Measurements from ENCODE around the gene MRPS5. TPM values are rescaled to one million over a fixed set of nuclear protein-coding genes. Genes with fewer than 3 reads are reported as not detected.
"Not testable (repeated sequence)": the region's sequence is repeated elsewhere in the genome, so short reads cannot be mapped to it uniquely, and the experiment has no call there.

MRPS5 gene
- total and polyA plus RNA-seq, 7 experiments from 2014 or later = 26.3 to 72.9 (median 41.5) TPM

DNA sequence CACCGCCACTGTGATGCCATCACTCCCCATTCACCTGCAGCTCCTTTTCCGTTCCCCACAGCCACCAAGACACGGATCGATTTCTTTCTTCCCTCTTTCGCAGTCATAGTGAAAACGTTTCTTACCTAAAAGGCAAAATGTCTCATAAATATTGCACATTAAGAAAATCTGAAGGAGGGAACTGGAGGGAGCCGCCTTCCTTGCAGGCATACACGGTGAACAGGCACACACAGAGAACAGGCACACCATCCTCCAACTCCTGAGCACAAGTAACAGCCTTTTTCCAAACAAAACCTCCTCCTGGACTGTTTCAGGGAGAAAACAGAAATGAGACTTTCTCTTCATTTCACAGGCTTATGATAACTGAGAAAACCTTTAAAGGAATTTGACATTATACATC is 17.0 kb downstream of the MRPS5 start:
- no peaks in the 10 kb centered on the region for H3K27me3 Mint-ChIP-seq
- H3K4me3 Mint-ChIP-seq = no peak overlapping the region

GRCh38 chr2:95099910-95100309 is 21.7 kb downstream of the MRPS5 start:
- H3K27ac ChIP-seq (ENCODE audit: low read depth, low read length) = no peak overlapping the region
- H3K36me3 Mint-ChIP-seq = peaks cover 17 to 73% (median 56%) of the 10 kb centered on the region in 5 donors
- ATAC-seq (no peak), DNase-seq (no peak)
- H3K36me3 ChIP-seq (ENCODE audit: control insufficient read depth in 2 of 3, insufficient read depth in 3 of 3, low read length in 3 of 3) = peaks cover 16 to 48% (median 28%) of the 10 kb centered on the region in 3 experiments
- intact Hi-C loops (cut with micrococcal nuclease) = no loop called here
- H3K27ac Mint-ChIP-seq = peak overlapping the region in 4 of 9 donors; percentile 5 to 68 (median 62)
- no peaks in the 10 kb centered on the region for H3K27me3 ChIP-seq (ENCODE audit: control insufficient read depth in 2 of 2, insufficient read depth in 2 of 2, low read length in 2 of 2)
- H3K9me3 Mint-ChIP-seq = peaks cover 0 to 5% (median 0%) of the 10 kb centered on the region in 11 donors
- H3K4me1 ChIP-seq (ENCODE audit: control insufficient read depth in 2 of 2, insufficient read depth in 2 of 2, low read length in 2 of 2) = no peaks in the 10 kb centered on the region
- ChIA-PET CTCF (no interaction called here), POLR2A (no interaction called here)
- H3K4me3 Mint-ChIP-seq = no peak overlapping the region
- H3K9me3 ChIP-seq (ENCODE audit: control insufficient read depth in 2 of 3, low read length in 3 of 3) = no peaks in the 10 kb centered on the region
- H3K27me3 Mint-ChIP-seq = no peaks in the 10 kb centered on the region
- H3K4me1 Mint-ChIP-seq = peaks cover 6 to 34% (median 23%) of the 10 kb centered on the region in 7 donors
- no peak overlapping the region for H3K4me3 ChIP-seq (ENCODE audit: low read length)

More for the DNA sequence above, 17.0 kb downstream of the MRPS5 start:
- H3K27ac Mint-ChIP-seq = no peak overlapping the region
- no peak overlapping the region for H3K27ac ChIP-seq (ENCODE audit: low read depth, low read length)
- POLR2A ChIA-PET = no interaction called here
- intact Hi-C loops (cut with micrococcal nuclease) = no loop called here
- no peak overlapping the region for H3K4me3 ChIP-seq (ENCODE audit: low read length)
- peaks cover 0 to 6% (median 0%) of the 10 kb centered on the region in 7 donors for H3K4me1 Mint-ChIP-seq
- DNase-seq (no peak), ATAC-seq (no peak)
- H3K9me3 ChIP-seq (ENCODE audit: control insufficient read depth in 2 of 3, low read length in 3 of 3) = no peaks in the 10 kb centered on the region
- no peaks in the 10 kb centered on the region for H3K4me1 ChIP-seq (ENCODE audit: control insufficient read depth in 2 of 2, insufficient read depth in 2 of 2, low read length in 2 of 2)
- H3K36me3 ChIP-seq (ENCODE audit: control insufficient read depth in 2 of 3, insufficient read depth in 3 of 3, low read length in 3 of 3) = peaks cover 41 to 84% (median 52%) of the 10 kb centered on the region in 3 experiments
- H3K36me3 Mint-ChIP-seq = peaks cover 22 to 71% (median 38%) of the 10 kb centered on the region in 5 donors
- H3K9me3 Mint-ChIP-seq = no peaks in the 10 kb centered on the region
- no peaks in the 10 kb centered on the region for H3K27me3 ChIP-seq (ENCODE audit: control insufficient read depth in 2 of 2, insufficient read depth in 2 of 2, low read length in 2 of 2)
- CTCF ChIA-PET = no interaction called here

DNA sequence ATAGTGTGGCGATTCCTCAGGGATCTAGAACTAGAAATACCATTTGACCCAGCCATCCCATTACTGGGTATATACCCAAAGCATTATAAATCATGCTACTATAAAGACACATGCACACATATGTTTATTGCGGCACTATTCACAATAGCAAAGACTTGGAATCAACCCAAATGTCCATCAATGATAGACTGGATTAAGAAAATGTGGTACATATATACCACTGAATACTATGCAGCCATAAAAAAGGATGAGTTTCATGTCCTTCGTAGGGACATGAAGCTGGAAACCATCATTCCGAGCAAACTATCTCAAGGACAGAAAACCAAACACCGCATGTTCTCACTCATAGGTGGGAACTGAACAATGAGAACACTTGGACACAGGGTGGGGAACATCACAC is 23.3 kb downstream of the MRPS5 start:
- peaks cover 20 to 80% (median 60%) of the 10 kb centered on the region in 5 donors for H3K36me3 Mint-ChIP-seq

DNA sequence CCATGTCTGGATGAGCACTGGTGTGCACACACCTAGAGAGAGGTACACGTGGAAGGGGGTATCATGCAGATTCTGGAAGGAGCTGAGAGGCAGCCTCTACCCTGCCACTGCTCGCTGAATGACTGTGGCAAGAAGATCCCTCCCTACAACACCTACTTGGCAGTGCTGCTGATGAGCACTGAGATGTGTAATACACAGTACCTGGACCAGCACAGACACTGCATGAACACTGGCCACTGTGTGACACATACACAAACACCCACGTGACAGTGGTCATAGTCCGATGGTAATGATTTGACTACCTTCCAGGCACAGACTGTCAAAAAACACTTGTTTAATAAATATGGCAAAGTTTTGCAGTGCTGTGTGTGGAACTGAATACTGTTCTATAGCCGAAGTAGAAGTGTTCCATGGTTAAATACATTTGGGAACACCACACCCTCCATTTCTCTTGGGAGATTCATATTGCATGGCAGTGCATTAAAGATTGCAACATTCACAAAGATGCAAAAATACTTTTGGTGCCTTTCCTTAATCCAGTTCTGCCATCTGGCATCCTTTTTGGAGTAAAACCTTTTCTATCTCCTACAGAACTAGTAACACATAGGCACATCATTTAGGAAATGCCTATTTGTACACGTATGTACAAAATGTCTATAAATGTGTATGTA is 29.6 kb downstream of the MRPS5 start:
- Mint-ChIP-seq H3K27ac (no peak overlapping the region), H3K4me1 (peaks cover 6 to 35% (median 25%) of the 10 kb centered on the region in 7 donors), H3K9me3 (peaks cover 0 to 5% (median 0%) of the 10 kb centered on the region in 11 donors), H3K27me3 (no peaks in the 10 kb centered on the region), H3K36me3 (peaks cover 13 to 64% (median 37%) of the 10 kb centered on the region in 5 donors), H3K4me3 (no peak overlapping the region)
- Histone ChIP-seq H3K9me3 (ENCODE audit: control insufficient read depth in 2 of 3, low read length in 3 of 3) (no peaks in the 10 kb centered on the region), H3K36me3 (ENCODE audit: control insufficient read depth in 2 of 3, insufficient read depth in 3 of 3, low read length in 3 of 3) (peaks cover 0 to 54% (median 12%) of the 10 kb centered on the region in 3 experiments), H3K27me3 (ENCODE audit: control insufficient read depth in 2 of 2, insufficient read depth in 2 of 2, low read length in 2 of 2) (no peaks in the 10 kb centered on the region), H3K27ac (ENCODE audit: low read depth, low read length) (no peak overlapping the region), H3K4me1 (ENCODE audit: control insufficient read depth in 2 of 2, insufficient read depth in 2 of 2, low read length in 2 of 2) (no peaks in the 10 kb centered on the region), H3K4me3 (ENCODE audit: low read length) (no peak overlapping the region)
- no peak for ATAC-seq
- no peak for DNase-seq
- intact Hi-C loops (cut with micrococcal nuclease) = no loop called here
- ChIA-PET POLR2A (interaction anchor here (1.5 kb wide), 1 partner anchor 17 kb away, joined by 3 read pairs; no protein-coding TSS in a partner anchor), CTCF (interaction anchor here (0.7 kb wide), 1 partner anchor 16 kb away, joined by 3 read pairs; no protein-coding TSS in a partner anchor)

More for the DNA sequence above, 23.3 kb downstream of the MRPS5 start:
- H3K9me3 Mint-ChIP-seq; intact Hi-C loops (cut with micrococcal nuclease); H3K27me3 Mint-ChIP-seq; DNase-seq; H3K27ac ChIP-seq (ENCODE audit: low read depth, low read length); H3K9me3 ChIP-seq (ENCODE audit: control insufficient read depth in 2 of 3, low read length in 3 of 3); H3K4me3 ChIP-seq (ENCODE audit: low read length); CTCF ChIA-PET; ATAC-seq; H3K4me3 Mint-ChIP-seq; H3K4me1 ChIP-seq (ENCODE audit: control insufficient read depth in 2 of 2, insufficient read depth in 2 of 2, low read length in 2 of 2); H3K27ac Mint-ChIP-seq; POLR2A ChIA-PET; H3K27me3 ChIP-seq (ENCODE audit: control insufficient read depth in 2 of 2, insufficient read depth in 2 of 2, low read length in 2 of 2): not testable (repeated sequence)
- peaks cover 16 to 38% (median 24%) of the 10 kb centered on the region in 3 experiments for H3K36me3 ChIP-seq (ENCODE audit: control insufficient read depth in 2 of 3, insufficient read depth in 3 of 3, low read length in 3 of 3)
- H3K4me1 Mint-ChIP-seq = peaks cover 6 to 38% (median 33%) of the 10 kb centered on the region in 7 donors

- no peak overlapping the region for H3K27ac ChIP-seq (ENCODE audit: low read depth, low read length)
- H3K36me3 Mint-ChIP-seq = peaks cover 9 to 50% (median 19%) of the 10 kb centered on the region in 5 donors
- no peaks in the 10 kb centered on the region for H3K9me3 ChIP-seq (ENCODE audit: control insufficient read depth in 2 of 3, low read length in 3 of 3)
- ChIA-PET CTCF (interaction anchor here (14.9 kb wide), 1 partner anchor 64 kb away, joined by 502 read pairs; the partner anchor contains the start of gene MAL), POLR2A (interaction anchor here (0.5 kb wide), 1 partner anchor 41 kb away, joined by 3 read pairs; no protein-coding TSS in a partner anchor)
- H3K4me3 ChIP-seq (ENCODE audit: low read length) = no peak overlapping the region
- peaks cover 9 to 60% (median 9%) of the 10 kb centered on the region in 3 experiments for H3K36me3 ChIP-seq (ENCODE audit: control insufficient read depth in 2 of 3, insufficient read depth in 3 of 3, low read length in 3 of 3)
- no peaks in the 10 kb centered on the region for H3K4me1 ChIP-seq (ENCODE audit: control insufficient read depth in 2 of 2, insufficient read depth in 2 of 2, low read length in 2 of 2)
- no peaks in the 10 kb centered on the region for H3K27me3 Mint-ChIP-seq
- no peaks in the 10 kb centered on the region for H3K27me3 ChIP-seq (ENCODE audit: control insufficient read depth in 2 of 2, insufficient read depth in 2 of 2, low read length in 2 of 2)
- intact Hi-C loops (cut with micrococcal nuclease) = loop anchor here in 1 of 2 donors (5.0 kb wide), 1 partner anchor 70 kb away; the partner anchor contains the start of gene ZNF514
- no peak overlapping the region for H3K4me3 Mint-ChIP-seq
- no peak for ATAC-seq
- H3K9me3 Mint-ChIP-seq = no peaks in the 10 kb centered on the region
- DNase-seq = no peak
- peaks cover 0 to 2% (median 0%) of the 10 kb centered on the region in 7 donors for H3K4me1 Mint-ChIP-seq
- peak overlapping the region in 1 of 9 donors; percentile 12 for H3K27ac Mint-ChIP-seq
Observed at GRCh38 chr2:95087379-95087778, 34.2 kb downstream of the MRPS5 start.

DNA sequence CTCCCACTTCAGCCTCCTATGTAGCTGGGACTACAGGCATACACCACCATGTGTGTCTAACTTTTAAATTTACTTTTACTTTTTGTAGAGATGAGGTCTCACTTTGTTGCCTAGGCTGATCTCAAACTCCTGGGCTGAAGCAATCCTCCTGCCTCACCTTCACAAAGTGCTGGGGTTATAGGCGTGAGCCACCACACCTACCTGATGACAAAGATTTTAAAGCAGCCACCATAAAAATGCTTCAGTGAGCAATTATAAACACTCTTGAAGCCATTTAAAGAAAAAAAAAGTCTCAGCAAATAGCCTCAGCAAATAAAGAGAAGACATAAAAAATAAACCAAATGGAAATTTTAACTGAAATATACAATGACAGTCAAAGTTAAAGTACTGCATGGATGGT is 35.6 kb downstream of the MRPS5 start:
- Mint-ChIP-seq H3K36me3 (peaks cover 9 to 41% (median 16%) of the 10 kb centered on the region in 5 donors), H3K27ac (peak overlapping the region in 1 of 9 donors; percentile 26)
- CTCF ChIA-PET = interaction anchor here (14.9 kb wide), 1 partner anchor 63 kb away, joined by 502 read pairs; the partner anchor contains the start of gene MAL

More for the DNA sequence above, 35.6 kb downstream of the MRPS5 start:
- Mint-ChIP-seq H3K9me3 (no peaks in the 10 kb centered on the region), H3K4me3 (no peak overlapping the region), H3K4me1 (peaks cover 0 to 2% (median 0%) of the 10 kb centered on the region in 7 donors), H3K27me3 (no peaks in the 10 kb centered on the region)
- ATAC-seq (no peak), DNase-seq (no peak)
- Histone ChIP-seq H3K4me1 (ENCODE audit: control insufficient read depth in 2 of 2, insufficient read depth in 2 of 2, low read length in 2 of 2) (no peaks in the 10 kb centered on the region), H3K4me3 (ENCODE audit: low read length) (no peak overlapping the region), H3K36me3 (ENCODE audit: control insufficient read depth in 2 of 3, insufficient read depth in 3 of 3, low read length in 3 of 3) (peaks cover 6 to 46% (median 9%) of the 10 kb centered on the region in 3 experiments), H3K27me3 (ENCODE audit: control insufficient read depth in 2 of 2, insufficient read depth in 2 of 2, low read length in 2 of 2) (no peaks in the 10 kb centered on the region), H3K9me3 (ENCODE audit: control insufficient read depth in 2 of 3, low read length in 3 of 3) (no peaks in the 10 kb centered on the region), H3K27ac (ENCODE audit: low read depth, low read length) (no peak overlapping the region)
- POLR2A ChIA-PET = interaction anchor here (15.7 kb wide), 1 partner anchor 58 kb away, joined by 1031 read pairs; the partner anchor contains the start of gene MAL
- intact Hi-C loops (cut with micrococcal nuclease) = loop anchor here in 1 of 2 donors (5.0 kb wide), 1 partner anchor 71 kb away; the partner anchor contains the start of gene ZNF514
